Stimulated activated naive CD4-positive, alpha-beta T cell (primary cell): Measurements from ENCODE around the gene EYA2.

Source experiments
- DNase-seq, 6 experiments: peaks; one replicate each; lab custom pipeline; 2025; lab: John Stamatoyannopoulos, UW

The EYA2 gene

DNA sequence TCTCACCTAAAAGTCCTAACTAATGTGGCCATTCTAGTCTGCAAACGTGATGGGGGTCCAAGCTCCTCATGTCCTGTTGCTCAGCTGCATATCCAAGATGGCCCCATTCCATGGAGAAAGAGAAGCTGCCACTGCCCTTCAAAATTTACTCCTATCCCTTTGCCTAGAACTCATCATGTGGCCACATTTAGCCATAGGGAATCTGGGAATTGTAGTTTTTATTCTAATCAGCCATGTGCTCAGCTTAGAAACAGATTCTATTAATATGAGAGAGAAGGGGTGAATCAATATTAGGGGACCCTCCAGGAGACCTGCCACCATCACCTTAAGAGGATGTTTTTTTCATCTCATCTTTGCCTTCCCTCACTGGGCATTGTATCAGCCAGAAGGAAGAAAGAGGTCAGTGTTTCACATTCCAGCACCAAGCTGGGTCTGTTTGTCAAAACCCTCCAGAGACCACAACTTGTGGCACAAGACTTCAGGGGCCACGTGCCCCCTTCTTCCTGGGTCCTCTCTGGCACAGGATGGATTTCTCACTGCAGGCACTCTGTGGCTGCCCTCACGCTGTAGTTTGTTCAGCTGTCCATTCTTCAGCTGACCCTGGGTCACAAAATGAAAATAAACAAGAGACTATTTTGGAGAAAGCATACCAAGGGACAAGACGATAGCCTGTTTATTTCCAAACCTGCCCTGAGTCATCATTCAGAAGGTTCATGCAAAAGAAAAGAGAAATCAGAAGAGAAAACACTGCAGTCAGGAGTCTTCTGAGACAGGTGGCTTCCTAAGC, 172.0 kb downstream of the EYA2 start:
- no peak for DNase-seq

DNA sequence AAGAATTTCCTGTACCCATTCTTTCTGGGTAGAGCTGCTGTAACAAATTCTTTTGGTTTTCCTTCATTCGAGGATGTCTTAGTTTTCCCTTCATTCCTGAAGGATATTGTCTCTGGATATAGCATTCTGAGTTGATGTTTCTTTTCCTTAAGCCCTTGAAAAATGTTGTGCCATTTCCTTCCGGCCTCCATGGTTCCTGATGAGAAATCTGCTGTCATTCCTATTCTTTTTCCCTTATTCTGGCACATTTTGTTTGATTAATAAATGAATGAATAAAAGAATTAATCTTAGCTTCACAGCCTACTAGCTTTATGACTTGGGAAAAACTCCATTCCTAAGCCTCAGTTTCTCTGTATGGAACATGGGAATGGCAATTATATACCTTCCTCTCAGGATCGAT, 173.1 kb downstream of the EYA2 start:
- DNase-seq, result no peak

DNA sequence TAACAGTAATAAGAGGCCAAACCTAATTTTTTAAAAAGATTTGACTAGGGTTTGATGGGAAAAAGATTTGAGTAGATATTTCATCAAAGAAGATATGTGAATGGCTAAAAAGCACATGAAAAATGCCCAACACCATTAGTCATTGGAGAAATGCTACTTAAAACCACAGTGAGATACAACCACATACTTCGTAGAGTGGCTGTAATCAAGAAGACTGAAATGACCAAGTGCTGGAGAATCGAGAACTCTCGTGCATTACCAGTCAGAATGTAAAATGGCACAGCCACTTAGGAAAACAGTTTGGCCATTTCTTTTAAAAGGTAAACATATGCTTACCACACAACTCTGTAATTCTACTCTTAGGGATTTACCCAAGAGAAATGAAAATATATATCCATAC, 175.5 kb downstream of the EYA2 start:
- no peak for DNase-seq

DNA sequence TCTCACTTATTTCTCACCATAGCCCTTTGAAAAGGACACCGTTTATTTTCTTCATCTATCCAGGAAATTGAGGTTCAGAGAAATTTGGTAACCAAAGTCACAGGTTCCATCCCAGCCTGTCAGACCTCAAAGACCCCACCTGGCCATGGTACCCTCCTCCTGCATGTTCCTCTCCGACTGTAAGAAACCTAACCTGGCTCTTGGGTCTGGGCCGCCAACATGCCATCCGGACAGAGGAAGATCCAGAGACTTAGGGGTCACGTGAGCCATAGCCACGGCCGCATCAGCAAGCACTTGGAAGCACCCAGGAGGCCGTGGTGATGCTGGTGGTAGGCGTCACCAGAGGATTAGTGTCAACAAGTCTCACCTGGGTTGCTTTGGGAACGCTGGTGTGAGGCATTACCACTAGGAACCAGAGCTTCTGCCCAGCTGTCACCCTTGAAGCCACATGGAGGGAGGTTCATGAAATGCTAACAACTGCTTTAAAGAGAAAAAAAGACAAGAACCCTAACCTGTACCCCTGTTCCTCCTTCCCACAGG, 177.1 kb downstream of the EYA2 start:
- no peak for DNase-seq

DNA sequence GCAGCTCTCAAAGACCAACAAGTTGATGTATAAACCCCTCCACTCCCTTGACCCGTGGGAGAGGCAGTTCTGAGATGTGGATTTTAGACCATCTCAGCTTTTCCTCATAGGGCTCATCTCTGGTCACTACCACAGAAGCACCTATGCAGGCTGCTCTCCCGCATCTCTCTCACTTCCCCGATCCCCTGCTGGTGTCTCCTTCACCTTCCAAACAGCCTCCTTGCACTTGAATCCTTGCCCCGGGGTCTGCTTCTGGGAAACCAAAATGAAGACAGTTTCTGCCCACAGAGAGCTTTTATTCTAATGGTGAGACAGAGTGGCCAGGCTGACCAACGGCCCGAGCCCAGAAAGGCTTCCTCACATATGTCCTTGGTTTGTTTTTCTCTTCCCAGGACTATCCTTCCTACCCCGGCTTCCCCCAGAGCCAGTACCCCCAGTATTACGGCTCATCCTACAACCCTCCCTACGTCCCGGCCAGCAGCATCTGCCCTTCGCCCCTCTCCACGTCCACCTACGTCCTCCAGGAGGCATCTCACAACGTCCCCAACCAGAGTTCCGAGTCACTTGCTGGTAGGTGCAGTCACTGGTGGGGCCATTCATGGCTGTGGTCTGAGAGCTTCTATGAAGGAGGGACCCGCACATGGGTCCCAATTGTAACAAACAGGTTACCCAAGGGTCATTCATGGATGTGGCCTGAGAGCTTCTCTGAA, 179.3 kb downstream of the EYA2 start:
- DNase-seq, result no peak

DNA sequence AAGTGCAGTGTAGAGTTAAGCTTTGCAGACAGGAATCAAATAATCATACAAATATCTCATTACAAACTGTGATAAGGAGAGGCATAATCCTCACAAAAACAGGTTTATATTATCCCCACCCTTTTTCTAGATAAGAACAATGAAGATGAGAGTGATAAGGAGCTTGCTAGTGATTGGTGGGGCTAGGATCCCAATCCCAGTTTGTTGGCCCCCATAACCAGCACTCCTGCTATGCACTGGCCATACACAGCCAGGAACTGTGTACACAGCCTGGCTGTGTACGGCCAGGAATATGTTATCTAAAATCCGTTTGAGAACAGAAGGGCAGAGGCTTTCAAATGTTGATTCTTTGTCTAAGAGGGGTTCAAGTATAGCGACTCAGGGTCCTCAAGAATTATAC, 180.6 kb downstream of the EYA2 start:
- DNase-seq, result no peak

DNA sequence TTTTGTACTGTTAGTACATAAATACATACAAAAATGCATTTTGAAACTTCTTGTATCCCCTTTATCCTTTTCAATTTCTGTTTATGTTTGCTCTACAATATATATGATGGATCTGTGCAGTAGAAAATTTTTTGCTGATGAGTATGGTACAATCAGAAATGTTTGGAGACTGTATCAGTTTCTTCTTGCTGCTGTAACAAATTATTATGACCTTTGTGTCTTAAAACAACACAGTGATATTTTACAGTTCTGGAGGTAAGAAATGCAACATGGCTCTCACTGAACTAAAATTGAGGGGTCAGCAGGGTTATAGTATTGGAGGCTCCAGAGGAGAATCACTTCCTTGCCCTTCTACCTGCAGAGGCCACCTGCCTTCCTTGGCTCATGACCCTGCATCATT, 184.4 kb downstream of the EYA2 start:
- no peak for DNase-seq

DNA sequence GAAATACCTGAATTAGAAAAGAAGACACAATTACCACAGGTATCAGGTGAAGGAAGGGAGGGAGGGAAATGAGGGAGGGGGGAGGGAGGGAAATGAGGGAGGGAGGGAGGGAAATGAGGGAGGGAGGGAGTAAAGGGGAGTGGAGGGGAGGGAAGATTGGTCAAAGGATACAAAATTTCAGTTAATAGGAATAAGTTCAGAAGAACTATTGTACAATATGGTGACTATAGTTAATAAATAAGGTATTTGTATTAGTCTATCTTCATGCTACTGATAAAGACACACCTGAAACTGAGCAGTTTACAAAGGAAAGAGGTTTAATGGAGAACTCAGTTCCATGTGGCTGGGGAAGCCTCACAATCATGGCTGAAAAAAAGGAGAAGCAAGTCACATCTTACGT, 185.7 kb downstream of the EYA2 start:
- DNase-seq, result no peak

DNA sequence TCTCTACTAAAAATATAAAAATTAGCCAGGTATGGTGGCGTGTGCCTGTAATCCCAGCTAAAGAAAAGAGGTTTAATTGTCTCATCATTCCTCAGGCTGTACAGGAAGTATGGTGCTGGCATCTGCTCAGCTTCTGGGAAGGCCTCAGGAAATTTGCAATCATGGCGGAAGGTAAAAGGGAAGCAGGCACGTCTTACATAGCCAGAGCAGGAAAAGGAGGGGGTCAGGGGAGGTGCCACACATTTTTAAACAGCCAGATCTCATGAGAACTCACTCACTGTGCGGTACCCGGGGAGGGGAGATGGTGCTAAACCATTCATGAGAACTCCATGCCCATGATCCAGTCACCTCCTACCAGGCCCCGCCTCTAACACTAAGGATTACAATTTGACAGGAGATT, 191.7 kb downstream of the EYA2 start:
- DNase-seq, result no peak

DNA sequence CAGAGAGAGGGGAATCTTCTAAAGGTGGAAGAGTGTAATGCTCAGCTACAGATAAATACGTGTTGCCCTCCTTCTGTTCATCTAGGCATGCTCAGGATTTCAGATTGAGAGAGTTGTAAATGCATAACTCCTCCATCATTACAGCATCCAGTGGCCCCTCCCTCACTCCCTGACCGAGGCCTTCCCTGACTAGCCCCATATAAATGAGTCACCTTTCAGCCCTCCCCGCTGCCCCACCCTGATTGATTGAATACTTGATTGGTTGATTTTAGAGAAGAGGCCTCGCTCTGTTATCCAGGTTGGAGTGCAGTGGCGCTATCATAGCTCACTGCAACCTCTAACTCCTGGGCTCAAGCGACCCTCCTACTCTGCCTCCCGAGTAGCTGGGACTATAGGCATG, 193.7 kb downstream of the EYA2 start:
- no peak for DNase-seq

DNA sequence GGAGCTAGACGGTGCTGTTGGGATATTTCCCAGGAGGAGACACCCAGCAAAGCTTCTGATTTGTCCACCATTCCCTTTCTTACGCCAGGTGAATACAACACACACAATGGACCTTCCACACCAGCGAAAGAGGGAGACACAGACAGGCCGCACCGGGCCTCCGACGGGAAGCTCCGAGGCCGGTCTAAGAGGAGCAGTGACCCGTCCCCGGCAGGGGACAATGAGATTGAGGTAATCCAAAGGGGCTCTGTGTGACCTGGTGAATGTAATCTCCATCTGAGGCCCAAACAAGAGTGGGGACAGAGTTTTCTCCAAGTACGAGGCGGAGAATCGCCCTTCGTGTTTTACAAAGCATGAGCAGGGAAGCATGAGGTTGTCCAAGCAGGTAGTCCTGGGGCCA, 194.5 kb downstream of the EYA2 start:
- DNase-seq, result no peak

DNA sequence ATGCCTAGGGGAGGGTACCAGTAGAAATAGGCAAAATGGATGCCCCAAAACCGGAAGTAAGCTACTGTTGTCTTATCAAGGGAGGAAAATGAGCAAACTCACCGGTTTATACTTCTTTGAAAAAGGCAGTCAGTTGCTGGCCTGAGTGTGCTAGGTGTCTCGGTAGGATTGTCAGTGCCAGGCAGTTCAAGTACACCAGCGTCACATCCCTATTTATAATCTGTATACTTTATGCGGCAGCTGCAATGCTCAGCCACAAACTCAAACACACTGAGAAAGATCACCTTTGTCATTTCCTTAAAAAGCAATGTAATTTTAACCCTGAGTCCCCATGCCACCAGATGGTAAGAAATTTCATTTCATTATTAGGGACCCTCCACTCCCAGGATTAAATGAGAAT, 196.2 kb downstream of the EYA2 start:
- no peak for DNase-seq

DNA sequence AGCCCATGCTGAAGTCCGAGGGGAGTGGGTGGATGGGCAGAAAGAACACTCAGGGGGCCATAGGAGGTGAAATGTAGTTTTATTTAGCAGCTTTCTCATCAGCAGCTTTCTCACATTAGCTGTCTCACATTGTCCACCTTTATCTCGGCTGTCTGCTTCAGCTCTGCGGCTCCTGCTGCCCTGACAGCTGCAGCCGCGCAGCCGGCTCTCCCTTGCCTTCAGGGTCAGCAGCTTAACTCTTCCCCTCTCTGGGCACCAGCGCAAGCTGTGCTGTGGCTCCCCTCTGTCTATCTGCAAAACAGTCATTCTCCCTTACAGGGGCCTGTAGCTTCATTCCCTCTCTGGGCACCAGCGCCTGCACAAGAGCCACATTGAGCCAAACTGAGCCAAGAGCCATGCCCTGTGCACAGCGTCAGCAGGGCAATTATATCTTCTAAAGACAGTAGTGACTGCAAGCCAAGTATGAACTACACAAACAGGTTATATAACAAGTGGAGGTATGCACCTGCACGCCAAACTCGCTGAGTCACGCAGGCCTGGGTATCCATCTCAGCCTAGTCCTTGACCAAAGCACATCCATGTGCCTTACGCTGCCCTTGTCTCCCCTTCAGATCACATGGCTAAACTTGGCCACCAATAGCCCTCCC, 198.8 kb downstream of the EYA2 start:
- DNase-seq, result no peak

DNA sequence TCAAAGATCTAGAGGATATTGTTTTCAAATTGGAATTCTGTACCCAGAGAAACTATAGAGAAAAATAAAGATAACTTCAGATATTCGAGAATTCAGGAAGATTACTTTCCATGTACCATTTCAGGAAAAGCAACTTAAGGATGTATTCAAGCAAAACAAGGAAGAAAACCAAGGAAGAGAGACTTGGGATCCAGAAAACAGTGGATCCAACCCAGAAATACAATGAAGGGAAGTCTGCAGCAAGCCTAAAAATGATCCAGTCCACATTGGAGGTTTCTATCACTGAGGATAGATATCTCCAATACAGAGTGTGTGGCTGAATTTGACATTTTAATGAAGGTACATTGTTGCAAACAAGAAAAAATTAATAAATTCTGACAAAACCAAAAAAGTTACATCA, 201.0 kb downstream of the EYA2 start:
- no peak for DNase-seq

DNA sequence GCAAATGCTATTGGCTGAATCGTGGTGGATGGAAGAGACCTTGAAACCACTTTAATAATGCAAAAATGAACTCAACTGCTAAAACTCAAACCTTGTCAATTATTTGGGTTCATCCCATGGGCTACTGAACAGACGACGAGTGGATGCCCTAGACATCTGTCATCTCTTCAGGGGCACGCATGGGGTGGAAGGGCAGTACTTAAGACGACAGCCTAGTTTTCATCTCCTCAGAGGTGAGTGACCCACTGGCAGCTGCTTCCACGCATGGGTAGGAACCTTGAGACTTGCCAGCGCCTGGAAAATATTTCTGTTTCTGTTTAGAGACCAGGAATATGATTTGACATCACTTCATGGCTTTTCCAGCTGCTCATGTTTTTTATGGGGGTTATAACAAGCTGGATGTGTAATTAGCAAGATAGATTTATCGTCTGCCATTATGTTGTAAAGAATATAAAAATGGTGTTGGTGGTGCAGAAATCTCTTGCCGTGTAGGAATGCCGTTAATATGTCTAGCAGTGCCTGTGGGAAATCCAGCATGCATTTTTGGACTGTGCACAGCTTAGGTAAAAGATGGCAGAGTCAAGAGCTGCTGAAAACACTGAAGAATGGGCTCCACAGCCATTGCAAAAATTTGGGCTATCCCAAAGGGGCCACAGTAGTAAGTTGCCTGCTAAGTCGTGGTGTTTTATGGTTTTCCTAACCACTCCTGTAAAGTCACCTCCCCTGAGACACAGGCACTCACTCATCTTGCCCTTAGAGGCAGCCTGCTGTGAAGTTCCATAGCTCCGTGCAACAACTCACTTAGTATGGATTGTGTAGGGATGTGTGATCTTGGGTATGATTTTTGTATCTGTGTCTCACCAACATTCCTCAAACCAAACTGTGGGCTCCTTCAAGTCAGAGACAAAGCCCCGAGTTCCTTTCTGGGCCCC, 203.3 kb downstream of the EYA2 start:
- no peak for DNase-seq

DNA sequence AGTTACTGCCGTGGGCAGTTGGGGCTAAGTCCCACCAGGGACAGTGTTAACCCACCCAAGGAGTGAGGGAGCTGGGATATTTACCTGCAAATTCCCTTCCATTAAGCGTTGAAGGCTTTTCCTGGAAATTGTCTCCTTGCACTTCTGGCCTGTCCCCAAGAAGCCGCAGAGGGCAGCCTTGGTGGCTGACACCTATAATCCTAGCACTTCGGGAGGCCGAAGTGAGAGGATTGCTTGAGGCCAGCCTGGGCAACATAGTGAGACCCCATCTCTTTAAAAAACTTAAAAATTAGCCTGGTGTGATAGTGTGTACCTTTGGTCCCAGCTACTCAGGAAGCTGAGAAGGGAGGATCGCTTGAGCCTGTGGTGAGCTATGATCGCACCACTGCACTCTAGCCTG, 204.4 kb downstream of the EYA2 start:
- DNase-seq, result no peak

DNA sequence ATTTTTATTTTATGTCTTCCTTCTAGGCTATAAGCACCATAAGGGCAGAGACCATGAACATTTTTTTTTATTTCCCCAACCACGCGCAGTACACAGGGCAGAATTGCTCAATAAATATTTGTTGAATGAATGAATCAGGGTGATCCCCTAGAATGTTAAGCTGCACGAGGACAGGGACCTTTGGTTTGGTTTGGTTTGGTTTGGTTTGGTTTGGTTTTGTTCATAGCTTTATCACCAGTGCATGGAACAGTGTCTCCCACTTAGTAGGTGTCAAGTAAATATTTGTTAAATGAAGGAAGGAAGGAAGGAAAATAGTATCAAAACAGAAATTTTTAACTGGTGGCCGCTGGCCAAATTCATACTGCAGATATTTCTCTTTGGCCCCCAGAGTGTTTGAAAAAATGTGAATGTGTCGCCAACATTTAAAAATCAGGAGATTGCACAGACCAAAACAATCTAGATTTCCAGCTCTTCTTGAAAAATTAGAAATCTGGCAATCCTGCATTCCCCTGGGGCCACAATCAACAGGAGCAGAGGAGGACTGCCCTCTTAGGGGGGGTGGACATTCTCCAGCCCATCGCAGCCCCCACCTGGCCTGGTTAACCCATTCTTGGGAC, 205.3 kb downstream of the EYA2 start:
- DNase-seq, result no peak

DNA sequence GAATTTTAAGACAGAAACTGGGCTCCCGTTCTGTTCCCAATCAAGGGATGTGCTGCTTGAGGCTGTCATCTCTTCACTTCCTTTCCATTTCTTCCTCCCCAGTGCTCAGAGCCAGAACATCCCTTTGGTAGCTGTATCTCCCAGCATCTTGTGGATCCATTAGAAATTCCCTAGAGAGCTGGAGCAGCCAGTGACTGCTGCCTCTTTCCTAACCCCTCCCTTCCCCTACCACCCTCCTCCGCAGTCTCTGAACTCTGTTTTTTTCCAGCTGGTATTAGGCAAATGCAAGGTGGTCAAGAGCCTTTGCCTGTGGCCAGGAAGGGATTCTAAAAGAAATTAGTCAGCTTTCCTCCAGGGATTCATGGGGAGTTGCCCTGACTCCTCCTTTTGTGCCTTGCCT, 208.0 kb downstream of the EYA2 start:
- no peak for DNase-seq

DNA sequence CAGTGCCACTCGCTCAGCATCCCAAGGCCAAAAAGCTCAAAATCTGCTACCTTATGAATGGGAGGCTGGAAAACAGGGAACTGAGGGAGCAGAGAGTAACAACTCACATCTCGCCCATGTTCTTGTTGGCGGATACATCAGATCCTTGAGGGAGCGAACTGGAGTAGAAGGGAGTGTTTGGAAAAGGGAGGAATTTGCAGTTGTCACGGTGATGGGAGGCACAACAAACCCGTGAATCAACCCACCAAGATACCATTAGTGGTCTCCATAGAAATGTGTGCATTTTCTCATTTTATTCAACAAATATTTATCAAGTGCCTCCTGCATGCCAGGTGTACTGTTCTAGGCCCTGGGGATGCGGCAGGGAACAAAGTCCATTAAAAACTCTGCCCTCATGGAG, 212.1 kb downstream of the EYA2 start:
- no peak for DNase-seq

DNA sequence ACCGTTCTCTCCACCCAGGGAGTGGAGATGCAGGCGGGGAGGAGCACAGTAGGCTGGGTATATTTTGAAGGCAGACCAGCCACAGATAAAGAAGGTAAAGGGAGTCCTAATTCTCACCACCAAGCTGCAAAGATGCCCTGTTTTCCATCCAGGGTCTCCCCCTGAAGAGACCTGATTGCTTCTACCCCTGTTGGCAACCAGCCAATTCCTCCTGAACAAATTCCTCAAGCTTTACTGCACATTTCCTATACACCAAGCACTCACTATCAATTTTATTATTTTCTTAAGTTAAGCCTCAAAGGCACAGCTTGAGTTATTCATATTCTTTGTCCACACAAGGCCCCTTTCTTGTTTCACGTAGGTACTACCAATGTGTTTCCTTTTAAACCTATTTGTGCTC, 214.4 kb downstream of the EYA2 start:
- no peak for DNase-seq

DNA sequence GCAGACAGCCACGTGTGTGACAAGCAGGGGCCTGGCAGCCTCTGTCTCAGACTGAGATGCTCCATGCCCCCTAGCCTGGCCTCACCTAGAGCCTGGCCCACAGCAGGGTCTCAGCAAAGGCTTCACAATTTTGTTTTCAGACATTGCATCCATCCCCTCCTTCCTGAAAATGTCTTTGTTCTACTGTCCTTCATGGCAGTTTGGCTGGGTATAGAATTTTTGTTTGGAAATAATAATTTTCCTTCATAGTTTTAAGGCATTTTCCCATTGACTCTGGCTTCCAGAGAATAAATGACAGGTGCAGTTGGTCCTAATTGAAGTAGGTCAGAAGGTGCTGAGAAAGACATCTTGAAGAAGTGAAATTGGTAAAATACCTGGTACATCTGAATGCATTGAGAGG, 216.2 kb downstream of the EYA2 start:
- no peak for DNase-seq

DNA sequence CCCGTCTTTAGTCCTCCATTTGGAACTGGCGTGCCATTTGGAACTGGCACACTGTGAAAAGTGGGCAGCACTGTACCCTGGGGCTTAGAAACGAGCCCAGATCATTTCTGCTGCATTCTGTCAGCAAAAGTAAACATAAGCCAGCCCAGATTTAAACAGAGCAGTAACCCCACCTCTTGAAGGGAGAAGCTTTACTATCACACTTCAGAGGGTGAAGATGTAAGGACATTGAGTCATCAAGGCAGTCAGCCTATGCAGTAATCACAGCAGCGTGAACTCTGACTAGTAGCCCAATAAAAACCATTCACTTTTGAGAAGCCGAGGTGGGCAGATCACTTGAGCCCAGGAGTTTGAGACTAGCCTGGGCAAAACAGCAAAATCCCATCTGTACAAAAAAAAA, 216.9 kb downstream of the EYA2 start:
- no peak for DNase-seq
